GM21390 (cell line): ENCODE measurements around the gene HLA-DRB5.
A peak's percentile ranks its signal among the peaks of the same experiment; 100 is the strongest.
"Not testable (repeated sequence)": the region's sequence is repeated elsewhere in the genome, so short reads cannot be mapped to it uniquely, and the experiment has no call there.

Experiments used
- ATAC-seq: cut with Tn5 transposase; IDR thresholded peaks from one replicate; pipeline ENCODE4 v1.9.1; 2021; ENCODE audit not compliant: unreplicated experiment

HLA-DRB5 gene

GRCh38 chr6:32517654-32518445 is 12.2 kb downstream of the HLA-DRB5 start:
- ATAC-seq: no peak

GRCh38 chr6:32501016-32501415 is 29.1 kb downstream of the HLA-DRB5 start:
- no peak for ATAC-seq

GRCh38 chr6:32492351-32492750 is 37.7 kb downstream of the HLA-DRB5 start:
- ATAC-seq: no peak

GRCh38 chr6:32491700-32492099 is 38.4 kb downstream of the HLA-DRB5 start:
- ATAC-seq: no peak

GRCh38 chr6:32488083-32488482 is 42.0 kb downstream of the HLA-DRB5 start:
- ATAC-seq: no peak

GRCh38 chr6:32484614-32484998 is 45.5 kb downstream of the HLA-DRB5 start:
- ATAC-seq: no peak

GRCh38 chr6:32483968-32484613 is 46.0 kb downstream of the HLA-DRB5 start:
- ATAC-seq: no peak

GRCh38 chr6:32475392-32476206 is 54.5 kb downstream of the HLA-DRB5 start:
- no peak for ATAC-seq

- ATAC-seq: peak; percentile 98
Measured at GRCh38 chr6:32473376-32474348, 56.4 kb downstream of the HLA-DRB5 start.

- ATAC-seq: peak; percentile 13
Measured at GRCh38 chr6:32472781-32473375, 57.2 kb downstream of the HLA-DRB5 start.

- not testable (repeated sequence) for ATAC-seq
Measured at GRCh38 chr6:32467743-32468503, 62.2 kb downstream of the HLA-DRB5 start.
